HepG2 (cell line): ENCODE data around the gene NAA38. TPM values are rescaled to one million over a fixed set of nuclear protein-coding genes. Genes with fewer than 3 reads are reported as not detected.

Experiments
- ATAC-seq: fragments of 200-7000 bp; cut with Tn5 transposase; 3 replicates; pipeline ENCODE4 v1.9.1; 2020; ENCODE audit warnings: mild to moderate bottlenecking, moderate library complexity
- BruUV-seq: library from RNA; stranded (reverse); fragments of 400-500 nt; replicated peaks from 2 replicates; lab custom pipeline; 2021; lab: Mats Ljungman, UMichigan
- CTCF ChIA-PET: fragments of 300-600 bp; formaldehyde crosslinking; extraction: SDS; loops from one replicate; lab custom pipeline; 2021; ENCODE audit warnings: low total read pairs, inconsistent platforms, low intra/inter-chr PET ratio; lab: Yijun Ruan, JAX
- POLR2A ChIA-PET: fragments of 350-600 bp; sonication (Branson Sonifier 250); formaldehyde crosslinking; loops from one replicate; lab custom pipeline; 2020; ENCODE audit warnings: antibody characterized with exemption, inconsistent platforms; lab: Yijun Ruan, JAX
- DNase-seq: peaks from one replicate; pipeline ENCODE4 v3.0.0-alpha.2; 2015; ENCODE audit warnings: low spot score
- FAIRE-seq: peaks from 3 replicates; lab custom pipeline; 2011; peaks lifted over from hg19 to GRCh38; lab: Jason Lieb, UNC
- H2AFZ ChIP-seq: one replicate; pipeline ENCODE4 v1.6.1; 2011; ENCODE audit warnings: low read length, inconsistent platforms
- H3K27ac ChIP-seq: fragments of 300-600 bp; 3 replicates; pipeline ENCODE4 v1.8.0; 2011; ENCODE audit warnings: mixed run types, mild to moderate bottlenecking, mixed read lengths, low read length, inconsistent platforms; ENCODE audit not compliant: insufficient read depth; ENCODE audit errors: extremely low read length
- H3K27me3 ChIP-seq, 2 experiments: fragments of 200-600 bp in 1 of 2; 2 replicates in 1 of 2; 3 replicates in 1 of 2; pipeline versions ENCODE4 v1.6.0 to v1.8.0; 2011; ENCODE audit warnings: low read length in 2 of 2, mild to moderate bottlenecking in 2 of 2, moderate library complexity in 2 of 2, inconsistent platforms in 1 of 2; ENCODE audit not compliant: insufficient read depth in 2 of 2, control insufficient read depth in 1 of 2
- H3K36me3 ChIP-seq, 2 experiments: fragments of 200-600 bp in 1 of 2; replicated peaks in 1 of 2; 2 replicates in 1 of 2; 3 replicates in 1 of 2; pipeline versions ENCODE4 v1.5.1 to v1.8.0; 2011; ENCODE audit warnings: low read length in 2 of 2, inconsistent platforms in 1 of 2; ENCODE audit not compliant: insufficient read depth in 2 of 2, control insufficient read depth in 1 of 2
- H3K4me1 ChIP-seq: 2 replicates; pipeline ENCODE4 v1.5.1; 2012; ENCODE audit warnings: low read length, inconsistent platforms; ENCODE audit not compliant: insufficient read depth
- H3K4me2 ChIP-seq: 2 replicates; pipeline ENCODE4 v1.6.0; 2011; ENCODE audit warnings: low read depth, low read length, inconsistent platforms
- H3K4me3 ChIP-seq, 3 experiments: fragments of 200-600 bp in 1 of 3; sonication (generic), shearing (Covaris generic) in 1 of 3; replicated peaks in 1 of 3; 2 replicates each; pipeline ENCODE4 v1.5.1; 2011 to 2016; ENCODE audit warnings: low read length in 3 of 3, inconsistent platforms in 2 of 3, low read depth in 2 of 3, mild to moderate bottlenecking in 2 of 3, control low read depth in 1 of 3, mixed read lengths in 1 of 3; ENCODE audit not compliant: insufficient read depth in 1 of 3
- H3K79me2 ChIP-seq: one replicate; pipeline ENCODE4 v1.6.1; 2011; ENCODE audit warnings: low read length, inconsistent platforms; ENCODE audit not compliant: insufficient read depth
- H3K9ac ChIP-seq: 2 replicates; pipeline ENCODE4 v1.6.0; 2011; ENCODE audit warnings: mild to moderate bottlenecking, low read depth, low read length, inconsistent platforms; ENCODE audit not compliant: insufficient read depth
- H3K9me3 ChIP-seq: 2 replicates; pipeline ENCODE4 v1.5.1; 2012; ENCODE audit warnings: mild to moderate bottlenecking, low read length
- H4K20me1 ChIP-seq: 2 replicates; pipeline ENCODE4 v1.6.0; 2011; ENCODE audit warnings: inconsistent platforms, mild to moderate bottlenecking, low read length, moderate library complexity; ENCODE audit not compliant: insufficient read depth
- ARNTL ChIP-seq: sonication (generic); formaldehyde crosslinking; IDR thresholded peaks from 2 replicates; pipeline ENCODE4 v1.4.0; 2020; ENCODE audit warnings: mild to moderate bottlenecking, missing genetic modification reagents
- GFI1 ChIP-seq: sonication (generic); formaldehyde crosslinking; IDR thresholded peaks from 2 replicates; pipeline ENCODE4 v1.5.0; 2020; ENCODE audit warnings: missing genetic modification reagents, mild to moderate bottlenecking, borderline replicate concordance
- LCORL ChIP-seq, 2 experiments: fragments of 450-650 bp in 1 of 2; sonication (generic) in 1 of 2; formaldehyde crosslinking in 1 of 2; IDR thresholded peaks; 2 replicates each; pipeline versions ENCODE4 v1.5.0 to v1.6.1; 2017 to 2020; ENCODE audit warnings: antibody characterized with exemption in 1 of 2, missing genetic modification reagents in 1 of 2
- MTF2 ChIP-seq: sonication (generic); formaldehyde crosslinking; IDR thresholded peaks from 2 replicates; pipeline ENCODE4 v1.5.0; 2020; ENCODE audit warnings: missing genetic modification reagents, borderline replicate concordance
- POLR2G ChIP-seq: fragments of 200-400 bp; formaldehyde crosslinking; IDR thresholded peaks from 2 replicates; pipeline ENCODE4 v1.6.1; 2018; ENCODE audit warnings: mild to moderate bottlenecking, low read depth, low read length, moderate library complexity
- RCOR2 ChIP-seq: IDR thresholded peaks from 2 replicates; pipeline ENCODE4 v1.6.1; 2016; ENCODE audit warnings: missing biosample characterization, missing genetic modification reagents
- SALL1 ChIP-seq: sonication (generic); formaldehyde crosslinking; IDR thresholded peaks from 2 replicates; pipeline ENCODE4 v1.8.0; 2022; ENCODE audit warnings: mild to moderate bottlenecking, missing genetic modification reagents
- SP2 ChIP-seq: sonication (generic); formaldehyde crosslinking; IDR thresholded peaks from 2 replicates; pipeline ENCODE4 v1.5.1; 2020; ENCODE audit warnings: mild to moderate bottlenecking, missing genetic modification reagents
- ZNF256 ChIP-seq: sonication (generic); formaldehyde crosslinking; conservative IDR thresholded peaks from 2 replicates; pipeline ENCODE4 v1.4.0; 2020; ENCODE audit warnings: missing genetic modification reagents
- ZNF451 ChIP-seq: sonication (generic); formaldehyde crosslinking; IDR thresholded peaks from 2 replicates; pipeline ENCODE4 v1.5.0; 2020; ENCODE audit warnings: mild to moderate bottlenecking, missing genetic modification reagents
- ZNF530 ChIP-seq: sonication (generic); formaldehyde crosslinking; IDR thresholded peaks from 2 replicates; pipeline ENCODE4 v1.5.0; 2020; ENCODE audit warnings: low read depth, mild to moderate bottlenecking, missing genetic modification reagents
- WGBS: methylation state at CpG from one replicate; pipeline ENCODE4 v1.1.6; 2017; ENCODE audit warnings: low lambda C conversion rate; 5-methylcytosine and 5-hydroxymethylcytosine counted together
- in situ Hi-C: cut with HindIII; loops from 2 replicates; pipeline ENCODE4 v1.10.0; 2017; ENCODE audit warnings: low pct_unique_long_range_greater_than_20kb; ENCODE audit not compliant: extremely low pct_ligation_motif_present
- intact Hi-C: fragments of 100-400 bp; cut with micrococcal nuclease; formaldehyde crosslinking; loops from one replicate; pipeline ENCODE4 v1.10.0; 2022; ENCODE audit not compliant: unreplicated experiment
- polyA plus RNA-seq, 8 experiments: library from polyadenylated mRNA; depleted of rRNA in 3 of 8; stranded (reverse) in 7 of 8; unstranded in 1 of 8; fragments of >200 nt; fragmentation: Illumina TruSeq in 4 of 8; extraction: Trizol in 4 of 8; gene quantifications; 2 replicates each; pipeline versions ENCODE4 v1.2.1 to v1.2.3, GENCODE V29; 2011 to 2016; ENCODE audit warnings: low read depth in 4 of 8, missing spikeins in 1 of 8, mixed read lengths in 1 of 8; ENCODE audit not compliant: insufficient read depth in 1 of 8
- total RNA-seq, 5 experiments: library from RNA; depleted of rRNA; stranded (reverse); fragments of >200 nt; fragmentation: Illumina TruSeq; extraction: Trizol; gene quantifications; 2 replicates each; pipeline ENCODE4 v1.2.3, GENCODE V29; 2016; ENCODE audit warnings: low read depth in 1 of 5
- TF ChIP-seq, protein P1 (sequence below): sonication (generic); formaldehyde crosslinking; IDR thresholded peaks from 2 replicates; pipeline ENCODE4 v1.4.0; 2020; ENCODE audit warnings: missing genetic modification reagents
- TF ChIP-seq, protein P2 (sequence below): sonication (generic); formaldehyde crosslinking; IDR thresholded peaks from 2 replicates; pipeline ENCODE4 v1.4.0; 2020; ENCODE audit warnings: missing genetic modification reagents
- TF ChIP-seq, protein P3 (sequence below): sonication (generic); formaldehyde crosslinking; IDR thresholded peaks from 2 replicates; pipeline ENCODE4 v1.4.0; 2020; ENCODE audit warnings: missing genetic modification reagents
- TF ChIP-seq, protein P4 (sequence below): sonication (generic); IDR thresholded peaks from 2 replicates; pipeline ENCODE4 v1.6.1; 2016; ENCODE audit warnings: low read depth, borderline replicate concordance

NAA38 gene
- total and polyA plus RNA-seq, 2 of the 13 experiments (the other 11 are each of a cell fraction or from before 2014, with no cell fraction given): 46.9 to 91.6 TPM

DNA sequence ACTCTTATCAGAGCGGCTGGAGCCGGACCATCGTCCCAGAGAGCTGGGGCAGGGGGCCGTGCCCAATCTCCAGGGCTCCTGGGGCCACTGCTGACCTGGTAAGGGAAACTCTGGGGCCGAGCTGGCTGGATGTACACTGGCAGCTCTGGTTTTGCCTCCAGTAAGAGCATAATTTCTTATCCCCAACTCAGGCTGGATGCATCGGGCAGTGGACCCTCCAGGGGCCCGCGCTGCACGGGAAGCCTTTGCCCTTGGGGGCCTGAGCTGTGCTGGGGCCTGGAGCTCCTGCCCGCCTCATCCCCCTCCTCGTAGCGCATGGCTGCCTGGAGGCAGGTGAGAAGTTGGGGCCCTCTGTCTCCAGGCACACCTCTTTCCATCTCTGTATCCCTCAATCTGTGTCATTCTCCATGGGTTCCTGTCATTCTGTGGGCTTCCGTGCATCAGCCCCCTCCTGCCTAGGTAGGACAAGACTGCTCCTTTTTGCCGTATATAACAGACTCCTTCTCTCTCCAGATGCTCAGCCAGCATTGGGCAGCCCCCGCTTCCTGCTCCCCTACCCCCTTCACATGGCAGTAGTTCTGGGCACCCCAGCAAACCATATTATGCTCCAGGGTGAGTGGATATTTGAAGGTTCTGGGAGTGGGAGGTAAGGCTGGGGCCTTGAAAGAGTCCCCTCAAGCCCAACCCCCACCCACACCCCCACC, 11.8 kb downstream of the NAA38 start:
- no peak for FAIRE-seq
- peak overlapping the region; percentile 83 to 95 (median 86) for H3K4me3 ChIP-seq
- in situ Hi-C loops: loop anchor here (10.0 kb wide), 1 partner anchor 271 kb away; the partner anchor contains the start of gene CD68
- peaks cover 18% of the 10 kb centered on the region for H3K4me1 ChIP-seq
- intact Hi-C loops: no loop called here
- H3K4me2 ChIP-seq: peak overlapping the region; percentile 99
- WGBS: 91% methylated on average over 14 of the region's 15 CpGs
- CTCF ChIA-PET: no interaction called here
- H3K9me3 ChIP-seq: no peaks in the 10 kb centered on the region
- no peak for DNase-seq
- no TSS peak for BruUV-seq
- no peak overlapping the region for H2AFZ ChIP-seq
- peaks cover 32 to 33% of the 10 kb centered on the region in 2 experiments for H3K36me3 ChIP-seq
- H3K27me3 ChIP-seq: peaks cover 0 to 3% of the 10 kb centered on the region in 2 experiments; a peak in 1 of 5 replicates
- ATAC-seq: no peak
- peak overlapping the region; percentile 96 for H3K9ac ChIP-seq
- peaks cover 41% of the 10 kb centered on the region for H3K79me2 ChIP-seq
- H3K27ac ChIP-seq: peak overlapping the region; percentile 97
- POLR2A ChIA-PET: interaction anchor here (0.8 to 6.4 kb wide), 6 partner anchors 11 to 328 kb away, joined by 3 to 159 read pairs (median 4); partner anchors contain the start of genes CNTROB, CYB5D1, KDM6B and NAA38
- H4K20me1 ChIP-seq: peaks cover 26% of the 10 kb centered on the region
- TF ChIP-seq MTF2 (CRISPR knock-in tag) (no peak), ZNF451 (no peak), ARNTL (CRISPR knock-in tag) (no peak; the same call in 1 of the 2 replicates), SALL1 (CRISPR knock-in tag) (no peak), RCOR2 (CRISPR knock-in tag) (no peak), ZNF530 (CRISPR knock-in tag) (no peak), SP2 (CRISPR knock-in tag) (no peak), ZNF256 (CRISPR knock-in tag) (no peak), GFI1 (CRISPR knock-in tag) (no peak), POLR2G (no peak), LCORL (IDR thresholded peaks at IDR 0.05) (no peak), LCORL (CRISPR knock-in tag; IDR thresholded peaks at IDR 0.05) (no peak)
- TF ChIP-seq, protein P1, sequence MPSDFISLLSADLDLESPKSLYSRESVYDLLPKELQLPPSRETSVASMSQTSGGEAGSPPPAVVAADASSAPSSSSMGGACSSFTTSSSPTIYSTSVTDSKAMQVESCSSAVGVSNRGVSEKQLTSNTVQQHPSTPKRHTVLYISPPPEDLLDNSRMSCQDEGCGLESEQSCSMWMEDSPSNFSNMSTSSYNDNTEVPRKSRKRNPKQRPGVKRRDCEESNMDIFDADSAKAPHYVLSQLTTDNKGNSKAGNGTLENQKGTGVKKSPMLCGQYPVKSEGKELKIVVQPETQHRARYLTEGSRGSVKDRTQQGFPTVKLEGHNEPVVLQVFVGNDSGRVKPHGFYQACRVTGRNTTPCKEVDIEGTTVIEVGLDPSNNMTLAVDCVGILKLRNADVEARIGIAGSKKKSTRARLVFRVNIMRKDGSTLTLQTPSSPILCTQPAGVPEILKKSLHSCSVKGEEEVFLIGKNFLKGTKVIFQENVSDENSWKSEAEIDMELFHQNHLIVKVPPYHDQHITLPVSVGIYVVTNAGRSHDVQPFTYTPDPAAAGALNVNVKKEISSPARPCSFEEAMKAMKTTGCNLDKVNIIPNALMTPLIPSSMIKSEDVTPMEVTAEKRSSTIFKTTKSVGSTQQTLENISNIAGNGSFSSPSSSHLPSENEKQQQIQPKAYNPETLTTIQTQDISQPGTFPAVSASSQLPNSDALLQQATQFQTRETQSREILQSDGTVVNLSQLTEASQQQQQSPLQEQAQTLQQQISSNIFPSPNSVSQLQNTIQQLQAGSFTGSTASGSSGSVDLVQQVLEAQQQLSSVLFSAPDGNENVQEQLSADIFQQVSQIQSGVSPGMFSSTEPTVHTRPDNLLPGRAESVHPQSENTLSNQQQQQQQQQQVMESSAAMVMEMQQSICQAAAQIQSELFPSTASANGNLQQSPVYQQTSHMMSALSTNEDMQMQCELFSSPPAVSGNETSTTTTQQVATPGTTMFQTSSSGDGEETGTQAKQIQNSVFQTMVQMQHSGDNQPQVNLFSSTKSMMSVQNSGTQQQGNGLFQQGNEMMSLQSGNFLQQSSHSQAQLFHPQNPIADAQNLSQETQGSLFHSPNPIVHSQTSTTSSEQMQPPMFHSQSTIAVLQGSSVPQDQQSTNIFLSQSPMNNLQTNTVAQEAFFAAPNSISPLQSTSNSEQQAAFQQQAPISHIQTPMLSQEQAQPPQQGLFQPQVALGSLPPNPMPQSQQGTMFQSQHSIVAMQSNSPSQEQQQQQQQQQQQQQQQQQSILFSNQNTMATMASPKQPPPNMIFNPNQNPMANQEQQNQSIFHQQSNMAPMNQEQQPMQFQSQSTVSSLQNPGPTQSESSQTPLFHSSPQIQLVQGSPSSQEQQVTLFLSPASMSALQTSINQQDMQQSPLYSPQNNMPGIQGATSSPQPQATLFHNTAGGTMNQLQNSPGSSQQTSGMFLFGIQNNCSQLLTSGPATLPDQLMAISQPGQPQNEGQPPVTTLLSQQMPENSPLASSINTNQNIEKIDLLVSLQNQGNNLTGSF: no peak
- TF ChIP-seq, protein P2, sequence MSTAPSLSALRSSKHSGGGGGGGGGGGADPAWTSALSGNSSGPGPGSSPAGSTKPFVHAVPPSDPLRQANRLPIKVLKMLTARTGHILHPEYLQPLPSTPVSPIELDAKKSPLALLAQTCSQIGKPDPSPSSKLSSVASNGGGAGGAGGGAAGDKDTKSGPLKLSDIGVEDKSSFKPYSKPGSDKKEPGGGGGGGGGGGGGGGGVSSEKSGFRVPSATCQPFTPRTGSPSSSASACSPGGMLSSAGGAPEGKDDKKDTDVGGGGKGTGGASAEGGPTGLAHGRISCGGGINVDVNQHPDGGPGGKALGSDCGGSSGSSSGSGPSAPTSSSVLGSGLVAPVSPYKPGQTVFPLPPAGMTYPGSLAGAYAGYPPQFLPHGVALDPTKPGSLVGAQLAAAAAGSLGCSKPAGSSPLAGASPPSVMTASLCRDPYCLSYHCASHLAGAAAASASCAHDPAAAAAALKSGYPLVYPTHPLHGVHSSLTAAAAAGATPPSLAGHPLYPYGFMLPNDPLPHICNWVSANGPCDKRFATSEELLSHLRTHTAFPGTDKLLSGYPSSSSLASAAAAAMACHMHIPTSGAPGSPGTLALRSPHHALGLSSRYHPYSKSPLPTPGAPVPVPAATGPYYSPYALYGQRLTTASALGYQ (CRISPR knock-in tag): no peak
- TF ChIP-seq, protein P3, sequence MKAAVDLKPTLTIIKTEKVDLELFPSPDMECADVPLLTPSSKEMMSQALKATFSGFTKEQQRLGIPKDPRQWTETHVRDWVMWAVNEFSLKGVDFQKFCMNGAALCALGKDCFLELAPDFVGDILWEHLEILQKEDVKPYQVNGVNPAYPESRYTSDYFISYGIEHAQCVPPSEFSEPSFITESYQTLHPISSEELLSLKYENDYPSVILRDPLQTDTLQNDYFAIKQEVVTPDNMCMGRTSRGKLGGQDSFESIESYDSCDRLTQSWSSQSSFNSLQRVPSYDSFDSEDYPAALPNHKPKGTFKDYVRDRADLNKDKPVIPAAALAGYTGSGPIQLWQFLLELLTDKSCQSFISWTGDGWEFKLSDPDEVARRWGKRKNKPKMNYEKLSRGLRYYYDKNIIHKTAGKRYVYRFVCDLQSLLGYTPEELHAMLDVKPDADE (CRISPR knock-in tag): no peak
- TF ChIP-seq, protein P4, sequence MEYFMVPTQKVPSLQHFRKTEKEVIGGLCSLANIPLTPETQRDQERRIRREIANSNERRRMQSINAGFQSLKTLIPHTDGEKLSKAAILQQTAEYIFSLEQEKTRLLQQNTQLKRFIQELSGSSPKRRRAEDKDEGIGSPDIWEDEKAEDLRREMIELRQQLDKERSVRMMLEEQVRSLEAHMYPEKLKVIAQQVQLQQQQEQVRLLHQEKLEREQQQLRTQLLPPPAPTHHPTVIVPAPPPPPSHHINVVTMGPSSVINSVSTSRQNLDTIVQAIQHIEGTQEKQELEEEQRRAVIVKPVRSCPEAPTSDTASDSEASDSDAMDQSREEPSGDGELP: no peak
